Activated T-cell treated with anti-CD3 and anti-CD28 coated beads, Interleukin-2, amount 50 U/mL, for 72 hours (primary cell): ENCODE results near the gene SLC2A1. TPM values are rescaled to one million over a fixed set of nuclear protein-coding genes. Genes with fewer than 3 reads are reported as not detected.

ENCODE experiments used
- ATAC-seq, 2 donors: fragments of 150-1000 bp; cut with Tn5 transposase; replicated peaks in 1 of 2; 2 replicates each; pipeline ENCODE4 v1.10.0; 2021; ENCODE audit warnings: moderate library complexity in 2 of 2, mild to moderate bottlenecking in 1 of 2
- DNase-seq, 2 donors: peaks; one replicate each; pipeline ENCODE4 v3.0.0; 2021 to 2022; ENCODE audit warnings: mixed read lengths in 1 of 2
- H3K27ac Mint-ChIP-seq: one replicate; pipeline ENCODE4 v1.8.0; 2022; ENCODE audit warnings: mild to moderate bottlenecking, moderate library complexity, mixed read lengths
- H3K27me3 Mint-ChIP-seq: one replicate; pipeline ENCODE4 v1.8.0; 2022; ENCODE audit warnings: low read depth, mixed read lengths
- H3K36me3 Mint-ChIP-seq, 2 donors: one replicate each; pipeline ENCODE4 v1.8.0; 2022; ENCODE audit warnings: mixed read lengths in 2 of 2, mild to moderate bottlenecking in 1 of 2; ENCODE audit not compliant: insufficient read depth in 2 of 2
- H3K4me1 Mint-ChIP-seq: one replicate; pipeline ENCODE4 v1.8.0; 2022; ENCODE audit warnings: low read depth, mixed read lengths
- H3K4me3 Mint-ChIP-seq, 2 donors: one replicate each; pipeline ENCODE4 v1.8.0; 2022; ENCODE audit warnings: mild to moderate bottlenecking in 2 of 2, mixed read lengths in 2 of 2, moderate library complexity in 2 of 2
- H3K9me3 Mint-ChIP-seq, 2 donors: one replicate each; pipeline ENCODE4 v1.8.0; 2022; ENCODE audit warnings: mixed read lengths in 2 of 2
- total RNA-seq, 2 donors: library from RNA; stranded (reverse); gene quantifications; one replicate each; pipeline ENCODE4 v1.2.3, GENCODE V29; 2022

The SLC2A1 gene
- total RNA-seq, 2 donors from 2014 or later: 41.7 to 51.9 TPM

GRCh38 chr1:42938645-42939615 is 19.7 kb downstream of the SLC2A1 start:
- H3K27ac Mint-ChIP-seq: peak overlapping the region; percentile 84
- H3K36me3 Mint-ChIP-seq: peaks cover 12 to 35% of the 10 kb centered on the region in 2 donors
- no peak for DNase-seq
- peaks cover 97% of the 10 kb centered on the region for H3K4me1 Mint-ChIP-seq
- no peak for ATAC-seq
- H3K4me3 Mint-ChIP-seq: peak overlapping the region in 1 of 2 donors; percentile 62
- no peaks in the 10 kb centered on the region for H3K9me3 Mint-ChIP-seq
- no peaks in the 10 kb centered on the region for H3K27me3 Mint-ChIP-seq

- Mint-ChIP-seq H3K9me3 (no peaks in the 10 kb centered on the region), H3K27ac (peak overlapping the region; percentile 84), H3K4me1 (peaks cover 97% of the 10 kb centered on the region), H3K36me3 (peaks cover 12 to 35% of the 10 kb centered on the region in 2 donors), H3K27me3 (no peaks in the 10 kb centered on the region), H3K4me3 (peak overlapping the region in 1 of 2 donors; percentile 71)
- no peak for ATAC-seq
- no peak for DNase-seq
These were observed 20.6 kb downstream of the SLC2A1 start for GRCh38 chr1:42937836-42938644.

DNA sequence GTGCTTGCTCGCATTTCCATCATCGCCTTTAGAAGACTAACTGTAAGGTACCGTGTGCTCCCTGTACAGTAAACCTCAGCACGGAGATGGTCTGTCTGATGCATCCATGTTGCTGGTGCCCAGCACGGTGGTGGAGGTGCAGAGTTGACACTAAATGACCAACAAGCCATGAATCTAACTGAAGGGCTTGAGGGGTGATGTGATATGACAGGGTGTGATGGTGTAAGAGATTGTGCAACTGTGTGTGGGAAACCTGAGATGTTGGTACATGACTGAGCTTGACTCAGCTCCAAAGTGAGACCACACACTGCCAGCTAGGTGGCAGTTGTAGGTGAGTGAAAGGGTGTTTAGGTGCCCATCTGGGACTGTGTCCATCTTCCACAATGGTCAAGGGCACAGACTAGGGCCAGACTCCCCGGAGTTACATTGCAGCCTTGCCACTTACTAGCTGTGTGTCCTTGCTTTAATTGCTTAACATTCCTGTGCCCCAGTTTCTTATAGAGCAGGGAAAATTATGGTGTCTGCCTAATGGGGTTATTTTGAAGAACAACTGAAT is 21.4 kb downstream of the SLC2A1 start:
- H3K9me3 Mint-ChIP-seq: no peaks in the 10 kb centered on the region
- H3K27me3 Mint-ChIP-seq: no peaks in the 10 kb centered on the region
- H3K4me1 Mint-ChIP-seq: peaks cover 97% of the 10 kb centered on the region
- DNase-seq (peak; percentile 51 to 69), ATAC-seq (peak; percentile 78 to 80)
- H3K4me3 Mint-ChIP-seq: peak overlapping the region; percentile 71 to 82
- peak overlapping the region; percentile 84 for H3K27ac Mint-ChIP-seq
- peaks cover 9 to 29% of the 10 kb centered on the region in 2 donors for H3K36me3 Mint-ChIP-seq

DNA sequence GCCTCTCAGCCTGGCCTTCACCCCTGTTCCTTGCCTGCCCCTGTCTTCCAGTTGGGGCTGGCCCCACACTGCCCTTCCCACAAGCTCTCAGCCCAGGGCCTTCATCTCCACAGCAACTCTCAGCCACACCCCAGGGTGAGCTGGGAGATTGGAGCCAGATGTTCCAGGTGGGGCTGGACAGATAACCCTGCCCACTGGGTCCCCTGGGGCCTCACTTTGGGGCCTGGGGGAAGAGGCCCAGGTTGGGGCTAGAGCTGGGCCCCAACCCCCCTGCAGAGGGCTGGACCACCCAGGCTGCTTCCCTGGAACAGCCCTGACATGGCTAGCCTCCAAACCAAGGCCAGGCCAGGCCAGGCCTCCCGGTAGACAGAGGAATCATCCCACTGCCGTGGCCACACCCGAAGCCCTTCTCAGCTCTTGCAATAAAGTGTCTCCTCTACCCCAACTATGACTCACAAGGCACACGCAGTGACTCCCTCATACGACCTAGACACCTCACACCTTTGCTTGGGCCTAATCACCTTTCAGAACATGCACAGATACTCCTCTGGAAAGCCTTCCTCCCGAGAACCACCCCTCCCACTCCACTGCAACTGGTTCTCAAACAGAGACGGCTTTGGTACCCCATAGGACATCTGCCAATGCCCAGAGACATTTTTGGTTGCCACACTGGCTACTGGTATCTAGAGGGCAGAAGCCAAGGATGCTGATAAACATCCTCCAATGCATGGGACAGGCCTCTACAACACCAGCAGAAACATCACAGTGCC is 22.2 kb downstream of the SLC2A1 start:
- Mint-ChIP-seq H3K4me3 (peak overlapping the region; percentile 71 to 82), H3K4me1 (peaks cover 97% of the 10 kb centered on the region), H3K27me3 (no peaks in the 10 kb centered on the region), H3K27ac (peak overlapping the region; percentile 24), H3K36me3 (peaks cover 9 to 26% of the 10 kb centered on the region in 2 donors), H3K9me3 (no peaks in the 10 kb centered on the region)
- DNase-seq (peak; percentile 65 to 67), ATAC-seq (peak; percentile 59 to 64)

- Mint-ChIP-seq H3K36me3 (peaks cover 9 to 21% of the 10 kb centered on the region in 2 donors), H3K4me1 (peaks cover 97% of the 10 kb centered on the region), H3K4me3 (no peak overlapping the region), H3K9me3 (no peaks in the 10 kb centered on the region), H3K27ac (peak overlapping the region; percentile 43), H3K27me3 (no peaks in the 10 kb centered on the region)
- ATAC-seq: no peak
- no peak for DNase-seq
These were observed 22.7 kb downstream of the SLC2A1 start for GRCh38 chr1:42935971-42936308.

DNA sequence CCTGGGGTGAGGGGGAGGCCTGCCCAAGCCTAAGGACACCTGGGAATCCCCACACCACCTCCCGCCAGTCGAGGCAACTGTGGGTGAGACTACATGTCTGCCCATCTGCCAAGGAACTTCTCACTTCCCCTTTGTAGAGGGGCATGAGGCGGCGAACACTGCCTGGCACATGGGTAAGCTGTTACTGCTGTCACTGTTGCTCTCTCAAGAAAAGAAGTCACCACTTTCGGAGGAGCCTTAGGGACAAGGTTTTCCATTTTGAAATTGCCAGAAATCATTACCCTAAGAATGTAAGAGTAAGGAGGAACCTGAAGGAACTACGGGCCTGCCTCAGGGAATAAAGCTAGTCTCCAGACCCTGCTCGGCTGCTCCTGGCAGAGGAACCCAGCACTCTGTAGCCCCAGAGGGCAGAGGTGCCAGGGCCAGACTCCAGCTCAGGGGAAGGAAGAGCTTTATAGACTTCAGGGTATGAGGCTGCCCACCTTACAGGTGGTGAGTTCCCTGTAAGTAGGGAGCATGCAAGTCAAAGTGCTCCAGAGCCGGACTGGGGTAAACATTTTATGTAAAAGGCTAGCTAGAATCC is 23.3 kb downstream of the SLC2A1 start:
- Mint-ChIP-seq H3K9me3 (no peaks in the 10 kb centered on the region), H3K4me3 (peak overlapping the region in 1 of 2 donors; percentile 44), H3K27me3 (no peaks in the 10 kb centered on the region), H3K4me1 (peaks cover 97% of the 10 kb centered on the region), H3K27ac (peak overlapping the region; percentile 43), H3K36me3 (peaks cover 6 to 17% of the 10 kb centered on the region in 2 donors)
- DNase-seq (no peak), ATAC-seq (no peak)

- H3K9me3 Mint-ChIP-seq: no peaks in the 10 kb centered on the region
- peaks cover 95% of the 10 kb centered on the region for H3K4me1 Mint-ChIP-seq
- peaks cover 6 to 12% of the 10 kb centered on the region in 2 donors for H3K36me3 Mint-ChIP-seq
- H3K27me3 Mint-ChIP-seq: no peaks in the 10 kb centered on the region
- peak overlapping the region; percentile 43 for H3K27ac Mint-ChIP-seq
- peak overlapping the region in 1 of 2 donors; percentile 44 for H3K4me3 Mint-ChIP-seq
- DNase-seq (no peak), ATAC-seq (no peak)
These were observed 23.9 kb downstream of the SLC2A1 start for GRCh38 chr1:42934541-42935312.

GRCh38 chr1:42933610-42934491 is 24.8 kb downstream of the SLC2A1 start:
- Mint-ChIP-seq H3K36me3 (peaks cover 4 to 10% of the 10 kb centered on the region in 2 donors), H3K4me1 (peaks cover 92% of the 10 kb centered on the region), H3K9me3 (no peaks in the 10 kb centered on the region), H3K27ac (peak overlapping the region; percentile 43), H3K4me3 (peak overlapping the region in 1 of 2 donors; percentile 66), H3K27me3 (no peaks in the 10 kb centered on the region)
- DNase-seq: no peak
- ATAC-seq: no peak

- DNase-seq (no peak), ATAC-seq (no peak)
- H3K27me3 Mint-ChIP-seq: no peaks in the 10 kb centered on the region
- peaks cover 85% of the 10 kb centered on the region for H3K4me1 Mint-ChIP-seq
- no peaks in the 10 kb centered on the region for H3K9me3 Mint-ChIP-seq
- peak overlapping the region; percentile 66 to 84 for H3K4me3 Mint-ChIP-seq
- H3K36me3 Mint-ChIP-seq: peaks cover 7 to 11% of the 10 kb centered on the region in 2 donors
- H3K27ac Mint-ChIP-seq: peak overlapping the region; percentile 72
These were observed 25.5 kb downstream of the SLC2A1 start for GRCh38 chr1:42933060-42933586.

- no peak for ATAC-seq
- Mint-ChIP-seq H3K4me1 (peaks cover 83% of the 10 kb centered on the region), H3K4me3 (peak overlapping the region; percentile 66 to 84), H3K9me3 (no peaks in the 10 kb centered on the region), H3K36me3 (peaks cover 7 to 11% of the 10 kb centered on the region in 2 donors), H3K27me3 (no peaks in the 10 kb centered on the region), H3K27ac (peak overlapping the region; percentile 94)
- no peak for DNase-seq
These were observed 26.2 kb downstream of the SLC2A1 start for GRCh38 chr1:42932442-42932941.
